Lower leg skin (tissue), 3 donors: ENCODE data around the gene GPBAR1.

Experiments used
- CTCF ChIP-seq, 3 donors: fragments of 450-650 bp; IDR thresholded peaks; one replicate each; pipeline ENCODE4 v1.5.1; 2016; ENCODE audit warnings: antibody characterized with exemption in 3 of 3, mild to moderate bottlenecking in 3 of 3, moderate library complexity in 2 of 3
- POLR2A ChIP-seq, 2 donors: fragments of 450-650 bp; IDR thresholded peaks; one replicate each; pipeline ENCODE4 v1.6.1; 2016 to 2017; ENCODE audit warnings: antibody characterized with exemption in 2 of 2, mild to moderate bottlenecking in 1 of 2, moderate library complexity in 1 of 2

GRCh38 chr2:218234521-218234920 is 26.3 kb upstream of the GPBAR1 start:
- TF ChIP-seq CTCF (IDR thresholded peaks at IDR 0.05) (no peak), POLR2A (IDR thresholded peaks at IDR 0.05) (no peak)
